ENCODE data around the gene RBM15B. TPM values are rescaled to one million over a fixed set of nuclear protein-coding genes. Genes with fewer than 3 reads are reported as not detected.
A peak's percentile ranks its signal among the peaks of the same experiment; 100 is the strongest.
"Not testable (repeated sequence)": the region's sequence is repeated elsewhere in the genome, so short reads cannot be mapped to it uniquely, and the experiment has no call there.

The RBM15B gene
- total RNA-seq, 1 donor from 2014 or later = 25.1 TPM

- no peak for ATAC-seq
These were observed 12.4 kb upstream of the RBM15B start for GRCh38 chr3:51378726-51379125.

- ATAC-seq = no peak
These were observed 11.8 kb upstream of the RBM15B start for GRCh38 chr3:51379301-51379700.

GRCh38 chr3:51379746-51380455 lies 11.2 kb upstream of the RBM15B start:
- ATAC-seq = no peak

GRCh38 chr3:51380601-51381332 lies 10.3 kb upstream of the RBM15B start:
- ATAC-seq = no peak

GRCh38 chr3:51381333-51381705 lies 9.8 kb upstream of the RBM15B start:
- no peak for ATAC-seq

- no peak for ATAC-seq
These were observed 8.9 kb upstream of the RBM15B start for GRCh38 chr3:51382076-51382745.

- ATAC-seq = no peak
These were observed 8.0 kb upstream of the RBM15B start for GRCh38 chr3:51382947-51383578.

- peak; percentile 3 for ATAC-seq
These were observed 6.9 kb upstream of the RBM15B start for GRCh38 chr3:51384055-51384725.

- ATAC-seq = peak; percentile 95
These were observed 6.2 kb upstream of the RBM15B start, which contains the start of gene MANF for GRCh38 chr3:51384726-51385473. TSS of gene MANF (plus strand) at chr3:51385291. CDS start at chr3:51385343, 52 bp downstream.

GRCh38 chr3:51385621-51386091 lies 5.4 kb upstream of the RBM15B start:
- no peak for ATAC-seq

GRCh38 chr3:51386159-51386851 lies 4.8 kb upstream of the RBM15B start:
- ATAC-seq = no peak

- no peak for ATAC-seq
These were observed 4.2 kb upstream of the RBM15B start for GRCh38 chr3:51386852-51387229.

- not testable (repeated sequence) for ATAC-seq
These were observed 3.8 kb upstream of the RBM15B start for GRCh38 chr3:51387281-51387680.

GRCh38 chr3:51388286-51389029 lies 2.6 kb upstream of the RBM15B start:
- ATAC-seq = peak; percentile 63

- ATAC-seq = no peak
These were observed 1.5 kb upstream of the RBM15B start for GRCh38 chr3:51389423-51390183.

GRCh38 chr3:51390246-51391074 lies 625 bp upstream of the RBM15B start:
- ATAC-seq = peak; percentile 0

GRCh38 chr3:51391566-51392354 lies 675 bp downstream of the RBM15B start:
- peak; percentile 1 for ATAC-seq
